PC-9 (cell line): ENCODE measurements around the gene ENG.

ENCODE experiments used
- CTCF ChIP-seq: fragments of 200-600 bp; sonication (generic); conservative IDR thresholded peaks from 2 replicates; pipeline ENCODE4 v1.6.1; 2017; ENCODE audit warnings: mixed run types, antibody characterized with exemption, mild to moderate bottlenecking, moderate library complexity
- EZH2 ChIP-seq: fragments of 200-600 bp; sonication (generic); IDR thresholded peaks from 2 replicates; pipeline ENCODE4 v1.8.0; 2017; ENCODE audit warnings: antibody characterized with exemption, low read depth

GRCh38 chr9:127765418-127765817, 89.0 kb downstream of the ENG start:
- TF ChIP-seq EZH2 = no peak
- no peak for TF ChIP-seq CTCF
